Measurements from ENCODE around the gene EMD. TPM values are rescaled to one million over a fixed set of nuclear protein-coding genes. Genes with fewer than 3 reads are reported as not detected.

Gene EMD
- total and polyA plus RNA-seq, 2 donors (not counting 1 experiment from before 2014, with no cell fraction given): 81.7 to 132 TPM

GRCh38 chrX:154375156-154375504, 4.0 kb upstream of the EMD start:
- Histone ChIP-seq H3K4me1 (ENCODE audit: control insufficient read depth in 2 of 2, insufficient read depth in 2 of 2, low read length in 2 of 2) (peaks cover 31 to 50% of the 10 kb centered on the region in 2 donors), H3K27me3 (replicated peaks in 1 of 4; ENCODE audit: control extremely low read depth in 1 of 4, control insufficient read depth in 3 of 4, insufficient read depth in 4 of 4, low read length in 3 of 4) (no peaks in the 10 kb centered on the region), H3K9ac (ENCODE audit: low read length) (no peak overlapping the region), H3K36me3 (replicated peaks in 1 of 2; ENCODE audit: control extremely low read depth in 1 of 2, control insufficient read depth in 1 of 2, extremely low read depth in 1 of 2, insufficient read depth in 2 of 2, low read length in 1 of 2) (peaks cover 0 to under 1% of the 10 kb centered on the region in 2 experiments), H3K4me3 (ENCODE audit: control extremely low read depth in 1 of 5, extremely low read depth in 1 of 5, insufficient read depth in 1 of 5, low read depth in 2 of 5, low read length in 4 of 5) (no peak overlapping the region), H3K9me3 (ENCODE audit: control extremely low read depth in 1 of 3, control insufficient read depth in 2 of 3, insufficient read depth in 1 of 3, low read length in 2 of 3) (no peaks in the 10 kb centered on the region), H4K20me1 (ENCODE audit: control insufficient read depth, insufficient read depth, low read length, poor library complexity, severe bottlenecking) (no peaks in the 10 kb centered on the region), H3K27ac (ENCODE audit: low read length in 2 of 2) (no peak overlapping the region), H3K4me2 (replicated peaks; ENCODE audit: low read depth, low read length, poor library complexity, severe bottlenecking) (peak overlapping the region; percentile 74), H2AFZ (ENCODE audit: insufficient read depth, low read depth, low read length, poor library complexity, severe bottlenecking) (no peak overlapping the region), H3K79me2 (ENCODE audit: control insufficient read depth, insufficient read depth, low read length) (peaks cover 16% of the 10 kb centered on the region)
- H3K4me3 Mint-ChIP-seq: peak overlapping the region; percentile 53
- H3K4me1 Mint-ChIP-seq: peaks cover 29% of the 10 kb centered on the region
- no peak for TF ChIP-seq EZH2 (IDR thresholded peaks at IDR 0.05; ENCODE audit: borderline replicate concordance, insufficient read depth, low read depth, low read length, poor library complexity, severe bottlenecking)
- no peak for TF ChIP-seq CTCF (IDR thresholded peaks at IDR 0.05)
- peak overlapping the region; percentile 37 for H3K27ac Mint-ChIP-seq
- ChIA-PET CTCF (interaction anchor here (1.6 to 3.2 kb wide), 2 partner anchors 8 to 159 kb away, joined by 6 to 45 read pairs; no protein-coding TSS in a partner anchor), POLR2A (interaction anchor here (0.9 to 1.2 kb wide), 2 partner anchors 32 to 159 kb away, joined by 3 to 7 read pairs; no protein-coding TSS in a partner anchor)
- ATAC-seq (ENCODE audit: low read depth) (no peak), DNase-seq (no peak)
- no peaks in the 10 kb centered on the region for H3K9me3 Mint-ChIP-seq (ENCODE audit: insufficient read depth)
- intact Hi-C loops (cut with micrococcal nuclease): loop anchor here (5.0 to 10.0 kb wide), 2 partner anchors 280 to 403 kb away; partner anchors contain the start of genes HCFC1, MECP2 and TMEM187
- WGBS (ENCODE audit: insufficient coverage): 100% methylated on average over 1 of the region's 10 CpGs
- H3K27me3 Mint-ChIP-seq: no peaks in the 10 kb centered on the region

GRCh38 chrX:154376774-154377173, 2.3 kb upstream of the EMD start:
- no peaks in the 10 kb centered on the region for H4K20me1 ChIP-seq (ENCODE audit: control insufficient read depth, insufficient read depth, low read length, poor library complexity, severe bottlenecking)
- 100% methylated on average over 2 of the region's 3 CpGs for WGBS (ENCODE audit: insufficient coverage)
- Mint-ChIP-seq H3K27ac (no peak overlapping the region), H3K4me1 (peaks cover 38% of the 10 kb centered on the region), H3K9me3 (ENCODE audit: insufficient read depth) (no peaks in the 10 kb centered on the region), H3K4me3 (no peak overlapping the region), H3K27me3 (no peaks in the 10 kb centered on the region)
- no peak overlapping the region for H3K4me2 ChIP-seq (replicated peaks; ENCODE audit: low read depth, low read length, poor library complexity, severe bottlenecking)
- no peaks in the 10 kb centered on the region for H3K9me3 ChIP-seq (ENCODE audit: control extremely low read depth in 1 of 3, control insufficient read depth in 2 of 3, insufficient read depth in 1 of 3, low read length in 2 of 3)
- DNase-seq: no peak
- H3K27me3 ChIP-seq (replicated peaks in 1 of 4; ENCODE audit: control extremely low read depth in 1 of 4, control insufficient read depth in 3 of 4, insufficient read depth in 4 of 4, low read length in 3 of 4): no peaks in the 10 kb centered on the region
- TF ChIP-seq CTCF (IDR thresholded peaks at IDR 0.05): no peak
- no peak for TF ChIP-seq EZH2 (IDR thresholded peaks at IDR 0.05; ENCODE audit: borderline replicate concordance, insufficient read depth, low read depth, low read length, poor library complexity, severe bottlenecking)
- H3K4me1 ChIP-seq (ENCODE audit: control insufficient read depth in 2 of 2, insufficient read depth in 2 of 2, low read length in 2 of 2): peaks cover 36 to 55% of the 10 kb centered on the region in 2 donors
- intact Hi-C loops (cut with micrococcal nuclease): loop anchor here (5.0 to 10.0 kb wide), 2 partner anchors 282 to 404 kb away; partner anchors contain the start of genes HCFC1, MECP2 and TMEM187
- ChIA-PET CTCF (interaction anchor here (1.0 to 1.2 kb wide), 2 partner anchors 155 to 241 kb away, joined by 3 read pairs; no protein-coding TSS in a partner anchor), POLR2A (interaction anchor here (2.0 kb wide), 1 partner anchor 21 kb away, joined by 14 read pairs; the partner anchor contains the start of gene RPL10)
- peaks cover 0 to 7% of the 10 kb centered on the region in 2 experiments for H3K36me3 ChIP-seq (replicated peaks in 1 of 2; ENCODE audit: control extremely low read depth in 1 of 2, control insufficient read depth in 1 of 2, extremely low read depth in 1 of 2, insufficient read depth in 2 of 2, low read length in 1 of 2)
- peaks cover 10% of the 10 kb centered on the region for H3K79me2 ChIP-seq (ENCODE audit: control insufficient read depth, insufficient read depth, low read length)
- no peak overlapping the region for H2AFZ ChIP-seq (ENCODE audit: insufficient read depth, low read depth, low read length, poor library complexity, severe bottlenecking)
- H3K4me3 ChIP-seq (ENCODE audit: control extremely low read depth in 1 of 5, extremely low read depth in 1 of 5, insufficient read depth in 1 of 5, low read depth in 2 of 5, low read length in 4 of 5): no peak overlapping the region
- H3K27ac ChIP-seq (ENCODE audit: low read length in 2 of 2): no peak overlapping the region
- ATAC-seq (ENCODE audit: low read depth): no peak
- no peak overlapping the region for H3K9ac ChIP-seq (ENCODE audit: low read length)

Data from B cell (primary cell).